ENCODE results near the gene MTG2. TPM values are rescaled to one million over a fixed set of nuclear protein-coding genes. Genes with fewer than 3 reads are reported as not detected.
A peak's percentile ranks its signal among the peaks of the same experiment; 100 is the strongest.

MTG2 gene
- total and polyA plus RNA-seq, 2 experiments from 2014 or later, result 11.3 to 11.7 TPM

DNA sequence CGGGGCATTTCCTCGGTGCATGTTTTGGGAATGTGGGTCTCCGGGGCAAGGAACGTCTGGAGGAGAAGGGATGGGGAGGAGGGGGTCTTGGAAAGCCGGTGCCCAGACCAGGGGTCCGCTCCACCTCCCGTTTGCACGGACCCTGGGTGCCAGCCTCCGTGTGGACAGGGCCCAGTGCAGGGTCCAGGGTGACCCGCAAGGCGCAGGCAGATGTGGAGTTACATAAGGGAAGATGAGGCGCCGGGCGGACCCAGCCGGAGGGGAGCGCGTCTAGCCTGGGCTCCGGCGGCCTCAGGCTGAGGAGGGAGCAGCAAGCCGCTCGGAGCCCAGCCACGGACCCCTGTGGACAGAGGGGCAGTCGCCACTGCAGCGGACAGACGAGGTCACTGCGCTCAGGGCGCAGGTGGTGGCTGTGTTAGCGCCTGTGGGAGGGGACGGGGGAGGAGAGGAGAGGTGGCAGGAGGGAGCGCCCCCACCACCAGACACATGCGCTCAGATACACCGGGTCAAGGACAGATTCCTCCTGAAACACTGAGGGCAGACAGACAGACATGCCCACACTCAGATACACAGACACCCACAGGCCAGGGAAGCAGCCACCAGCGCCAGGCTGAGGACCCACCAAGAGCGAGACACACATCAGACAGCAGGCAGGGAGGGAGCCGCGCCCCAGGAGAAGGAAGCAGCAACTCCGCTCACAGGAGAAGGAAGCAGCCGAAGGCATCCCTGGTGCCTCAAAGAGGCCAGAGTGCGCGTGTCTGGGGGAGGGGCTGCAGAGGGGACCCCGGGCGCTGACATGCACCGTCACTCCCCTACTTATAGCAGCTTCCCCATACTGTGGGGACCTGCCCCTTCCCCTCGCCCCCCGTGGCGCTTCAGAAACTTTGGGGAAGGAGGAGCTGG lies 38.1 kb downstream of the MTG2 start:
- Histone ChIP-seq H4K20me1 (replicated peaks; ENCODE audit: insufficient read depth) (no peaks in the 10 kb centered on the region; the same call in 1 of the 2 replicates), H3K27ac (ENCODE audit: low read depth) (no peak overlapping the region), H2AFZ (no peak overlapping the region; the same call in 1 of the 2 replicates), H3F3A (replicated peaks; ENCODE audit: low read depth) (no peaks in the 10 kb centered on the region), H3K4me1 (ENCODE audit: insufficient read depth) (peaks cover 12% of the 10 kb centered on the region), H3K79me2 (replicated peaks; ENCODE audit: insufficient read depth) (no peaks in the 10 kb centered on the region), H3K4me3 (peak overlapping the region; percentile 62), H3K36me3 (ENCODE audit: insufficient read depth) (no peaks in the 10 kb centered on the region), H3K9me2 (ENCODE audit: insufficient read depth) (no peaks in the 10 kb centered on the region), H3K27me3 (ENCODE audit: insufficient read depth) (peaks cover 41% of the 10 kb centered on the region), H3K4me2 (peak overlapping the region; percentile 92)
- ATAC-seq (peak; percentile 29), DNase-seq (ENCODE audit: low spot score) (peak; percentile 73)
- peak overlapping the region; percentile 72 for H3K4me3 Mint-ChIP-seq
- no peak overlapping the region for H3K27ac Mint-ChIP-seq
- H3K9me3 Mint-ChIP-seq, result no peaks in the 10 kb centered on the region
- no peaks in the 10 kb centered on the region; the same call in 2 of the 3 replicates for H3K36me3 Mint-ChIP-seq (ENCODE audit: low read depth)
- TF ChIP-seq CREB1 (CRISPR knock-in tag; IDR thresholded peaks at IDR 0.05; ENCODE audit: low read depth), result no peak
- TF ChIP-seq, protein P1, sequence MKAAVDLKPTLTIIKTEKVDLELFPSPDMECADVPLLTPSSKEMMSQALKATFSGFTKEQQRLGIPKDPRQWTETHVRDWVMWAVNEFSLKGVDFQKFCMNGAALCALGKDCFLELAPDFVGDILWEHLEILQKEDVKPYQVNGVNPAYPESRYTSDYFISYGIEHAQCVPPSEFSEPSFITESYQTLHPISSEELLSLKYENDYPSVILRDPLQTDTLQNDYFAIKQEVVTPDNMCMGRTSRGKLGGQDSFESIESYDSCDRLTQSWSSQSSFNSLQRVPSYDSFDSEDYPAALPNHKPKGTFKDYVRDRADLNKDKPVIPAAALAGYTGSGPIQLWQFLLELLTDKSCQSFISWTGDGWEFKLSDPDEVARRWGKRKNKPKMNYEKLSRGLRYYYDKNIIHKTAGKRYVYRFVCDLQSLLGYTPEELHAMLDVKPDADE (IDR thresholded peaks at IDR 0.05), result no peak
- TF ChIP-seq, protein P2, sequence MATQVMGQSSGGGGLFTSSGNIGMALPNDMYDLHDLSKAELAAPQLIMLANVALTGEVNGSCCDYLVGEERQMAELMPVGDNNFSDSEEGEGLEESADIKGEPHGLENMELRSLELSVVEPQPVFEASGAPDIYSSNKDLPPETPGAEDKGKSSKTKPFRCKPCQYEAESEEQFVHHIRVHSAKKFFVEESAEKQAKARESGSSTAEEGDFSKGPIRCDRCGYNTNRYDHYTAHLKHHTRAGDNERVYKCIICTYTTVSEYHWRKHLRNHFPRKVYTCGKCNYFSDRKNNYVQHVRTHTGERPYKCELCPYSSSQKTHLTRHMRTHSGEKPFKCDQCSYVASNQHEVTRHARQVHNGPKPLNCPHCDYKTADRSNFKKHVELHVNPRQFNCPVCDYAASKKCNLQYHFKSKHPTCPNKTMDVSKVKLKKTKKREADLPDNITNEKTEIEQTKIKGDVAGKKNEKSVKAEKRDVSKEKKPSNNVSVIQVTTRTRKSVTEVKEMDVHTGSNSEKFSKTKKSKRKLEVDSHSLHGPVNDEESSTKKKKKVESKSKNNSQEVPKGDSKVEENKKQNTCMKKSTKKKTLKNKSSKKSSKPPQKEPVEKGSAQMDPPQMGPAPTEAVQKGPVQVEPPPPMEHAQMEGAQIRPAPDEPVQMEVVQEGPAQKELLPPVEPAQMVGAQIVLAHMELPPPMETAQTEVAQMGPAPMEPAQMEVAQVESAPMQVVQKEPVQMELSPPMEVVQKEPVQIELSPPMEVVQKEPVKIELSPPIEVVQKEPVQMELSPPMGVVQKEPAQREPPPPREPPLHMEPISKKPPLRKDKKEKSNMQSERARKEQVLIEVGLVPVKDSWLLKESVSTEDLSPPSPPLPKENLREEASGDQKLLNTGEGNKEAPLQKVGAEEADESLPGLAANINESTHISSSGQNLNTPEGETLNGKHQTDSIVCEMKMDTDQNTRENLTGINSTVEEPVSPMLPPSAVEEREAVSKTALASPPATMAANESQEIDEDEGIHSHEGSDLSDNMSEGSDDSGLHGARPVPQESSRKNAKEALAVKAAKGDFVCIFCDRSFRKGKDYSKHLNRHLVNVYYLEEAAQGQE (IDR thresholded peaks at IDR 0.05; ENCODE audit: unreplicated experiment), result peak; percentile 5
- TF ChIP-seq, protein P3, sequence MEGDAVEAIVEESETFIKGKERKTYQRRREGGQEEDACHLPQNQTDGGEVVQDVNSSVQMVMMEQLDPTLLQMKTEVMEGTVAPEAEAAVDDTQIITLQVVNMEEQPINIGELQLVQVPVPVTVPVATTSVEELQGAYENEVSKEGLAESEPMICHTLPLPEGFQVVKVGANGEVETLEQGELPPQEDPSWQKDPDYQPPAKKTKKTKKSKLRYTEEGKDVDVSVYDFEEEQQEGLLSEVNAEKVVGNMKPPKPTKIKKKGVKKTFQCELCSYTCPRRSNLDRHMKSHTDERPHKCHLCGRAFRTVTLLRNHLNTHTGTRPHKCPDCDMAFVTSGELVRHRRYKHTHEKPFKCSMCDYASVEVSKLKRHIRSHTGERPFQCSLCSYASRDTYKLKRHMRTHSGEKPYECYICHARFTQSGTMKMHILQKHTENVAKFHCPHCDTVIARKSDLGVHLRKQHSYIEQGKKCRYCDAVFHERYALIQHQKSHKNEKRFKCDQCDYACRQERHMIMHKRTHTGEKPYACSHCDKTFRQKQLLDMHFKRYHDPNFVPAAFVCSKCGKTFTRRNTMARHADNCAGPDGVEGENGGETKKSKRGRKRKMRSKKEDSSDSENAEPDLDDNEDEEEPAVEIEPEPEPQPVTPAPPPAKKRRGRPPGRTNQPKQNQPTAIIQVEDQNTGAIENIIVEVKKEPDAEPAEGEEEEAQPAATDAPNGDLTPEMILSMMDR (conservative IDR thresholded peaks at IDR 0.05; ENCODE audit: low read depth in 2 of 2), result 0 out of 4 replicates have a peak, but pooled peaks of 1 of the 2 experiments have one; percentile 18
- no peak for TF ChIP-seq JUNB (IDR thresholded peaks at IDR 0.05; ENCODE audit: unreplicated experiment)
- TF ChIP-seq POLR2AphosphoS5 (IDR thresholded peaks at IDR 0.05; ENCODE audit: low read depth), result no peak
- TF ChIP-seq EZH2phosphoT487 (IDR thresholded peaks at IDR 0.05; ENCODE audit: unreplicated experiment), result no peak
- no peak for TF ChIP-seq ZNF114 (CRISPR knock-in tag; IDR thresholded peaks at IDR 0.05)
- no peak for TF ChIP-seq STAT1 (IDR thresholded peaks at IDR 0.05; ENCODE audit: unreplicated experiment)
- TF ChIP-seq EZH2 (IDR thresholded peaks at IDR 0.05; ENCODE audit: low read depth, unreplicated experiment), result no peak
- TF ChIP-seq, protein P4, sequence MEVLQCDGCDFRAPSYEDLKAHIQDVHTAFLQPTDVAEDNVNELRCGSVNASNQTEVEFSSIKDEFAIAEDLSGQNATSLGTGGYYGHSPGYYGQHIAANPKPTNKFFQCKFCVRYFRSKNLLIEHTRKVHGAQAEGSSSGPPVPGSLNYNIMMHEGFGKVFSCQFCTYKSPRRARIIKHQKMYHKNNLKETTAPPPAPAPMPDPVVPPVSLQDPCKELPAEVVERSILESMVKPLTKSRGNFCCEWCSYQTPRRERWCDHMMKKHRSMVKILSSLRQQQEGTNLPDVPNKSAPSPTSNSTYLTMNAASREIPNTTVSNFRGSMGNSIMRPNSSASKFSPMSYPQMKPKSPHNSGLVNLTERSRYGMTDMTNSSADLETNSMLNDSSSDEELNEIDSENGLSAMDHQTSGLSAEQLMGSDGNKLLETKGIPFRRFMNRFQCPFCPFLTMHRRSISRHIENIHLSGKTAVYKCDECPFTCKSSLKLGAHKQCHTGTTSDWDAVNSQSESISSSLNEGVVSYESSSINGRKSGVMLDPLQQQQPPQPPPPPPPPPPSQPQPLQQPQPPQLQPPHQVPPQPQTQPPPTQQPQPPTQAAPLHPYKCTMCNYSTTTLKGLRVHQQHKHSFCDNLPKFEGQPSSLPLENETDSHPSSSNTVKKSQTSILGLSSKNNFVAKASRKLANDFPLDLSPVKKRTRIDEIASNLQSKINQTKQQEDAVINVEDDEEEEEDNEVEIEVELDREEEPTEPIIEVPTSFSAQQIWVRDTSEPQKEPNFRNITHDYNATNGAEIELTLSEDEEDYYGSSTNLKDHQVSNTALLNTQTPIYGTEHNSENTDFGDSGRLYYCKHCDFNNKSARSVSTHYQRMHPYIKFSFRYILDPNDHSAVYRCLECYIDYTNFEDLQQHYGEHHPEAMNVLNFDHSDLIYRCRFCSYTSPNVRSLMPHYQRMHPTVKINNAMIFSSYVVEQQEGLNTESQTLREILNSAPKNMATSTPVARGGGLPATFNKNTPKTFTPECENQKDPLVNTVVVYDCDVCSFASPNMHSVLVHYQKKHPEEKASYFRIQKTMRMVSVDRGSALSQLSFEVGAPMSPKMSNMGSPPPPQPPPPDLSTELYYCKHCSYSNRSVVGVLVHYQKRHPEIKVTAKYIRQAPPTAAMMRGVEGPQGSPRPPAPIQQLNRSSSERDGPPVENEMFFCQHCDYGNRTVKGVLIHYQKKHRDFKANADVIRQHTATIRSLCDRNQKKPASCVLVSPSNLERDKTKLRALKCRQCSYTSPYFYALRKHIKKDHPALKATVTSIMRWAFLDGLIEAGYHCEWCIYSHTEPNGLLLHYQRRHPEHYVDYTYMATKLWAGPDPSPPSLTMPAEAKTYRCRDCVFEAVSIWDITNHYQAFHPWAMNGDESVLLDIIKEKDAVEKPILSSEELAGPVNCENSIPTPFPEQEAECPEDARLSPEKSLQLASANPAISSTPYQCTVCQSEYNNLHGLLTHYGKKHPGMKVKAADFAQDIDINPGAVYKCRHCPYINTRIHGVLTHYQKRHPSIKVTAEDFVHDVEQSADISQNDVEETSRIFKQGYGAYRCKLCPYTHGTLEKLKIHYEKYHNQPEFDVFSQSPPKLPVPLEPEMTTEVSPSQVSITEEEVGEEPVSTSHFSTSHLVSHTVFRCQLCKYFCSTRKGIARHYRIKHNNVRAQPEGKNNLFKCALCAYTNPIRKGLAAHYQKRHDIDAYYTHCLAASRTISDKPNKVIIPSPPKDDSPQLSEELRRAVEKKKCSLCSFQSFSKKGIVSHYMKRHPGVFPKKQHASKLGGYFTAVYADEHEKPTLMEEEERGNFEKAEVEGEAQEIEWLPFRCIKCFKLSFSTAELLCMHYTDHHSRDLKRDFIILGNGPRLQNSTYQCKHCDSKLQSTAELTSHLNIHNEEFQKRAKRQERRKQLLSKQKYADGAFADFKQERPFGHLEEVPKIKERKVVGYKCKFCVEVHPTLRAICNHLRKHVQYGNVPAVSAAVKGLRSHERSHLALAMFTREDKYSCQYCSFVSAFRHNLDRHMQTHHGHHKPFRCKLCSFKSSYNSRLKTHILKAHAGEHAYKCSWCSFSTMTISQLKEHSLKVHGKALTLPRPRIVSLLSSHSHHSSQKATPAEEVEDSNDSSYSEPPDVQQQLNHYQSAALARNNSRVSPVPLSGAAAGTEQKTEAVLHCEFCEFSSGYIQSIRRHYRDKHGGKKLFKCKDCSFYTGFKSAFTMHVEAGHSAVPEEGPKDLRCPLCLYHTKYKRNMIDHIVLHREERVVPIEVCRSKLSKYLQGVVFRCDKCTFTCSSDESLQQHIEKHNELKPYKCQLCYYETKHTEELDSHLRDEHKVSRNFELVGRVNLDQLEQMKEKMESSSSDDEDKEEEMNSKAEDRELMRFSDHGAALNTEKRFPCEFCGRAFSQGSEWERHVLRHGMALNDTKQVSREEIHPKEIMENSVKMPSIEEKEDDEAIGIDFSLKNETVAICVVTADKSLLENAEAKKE (CRISPR knock-in tag; IDR thresholded peaks at IDR 0.05), result no peak
- no peak for TF ChIP-seq NANOG (IDR thresholded peaks at IDR 0.05; ENCODE audit: borderline replicate concordance)
- no peak for TF ChIP-seq ZNF331 (CRISPR knock-in tag; IDR thresholded peaks at IDR 0.05; ENCODE audit: low read depth)
- peaks cover 33% of the 10 kb centered on the region for H3K27me3 Mint-ChIP-seq (ENCODE audit: insufficient read depth, low read depth, poor library complexity)
- H3K4me1 Mint-ChIP-seq, result peaks cover 17% of the 10 kb centered on the region

Data from GM23338 (cell line).